ENCODE data around the gene SPPL2C.

The SPPL2C gene

DNA sequence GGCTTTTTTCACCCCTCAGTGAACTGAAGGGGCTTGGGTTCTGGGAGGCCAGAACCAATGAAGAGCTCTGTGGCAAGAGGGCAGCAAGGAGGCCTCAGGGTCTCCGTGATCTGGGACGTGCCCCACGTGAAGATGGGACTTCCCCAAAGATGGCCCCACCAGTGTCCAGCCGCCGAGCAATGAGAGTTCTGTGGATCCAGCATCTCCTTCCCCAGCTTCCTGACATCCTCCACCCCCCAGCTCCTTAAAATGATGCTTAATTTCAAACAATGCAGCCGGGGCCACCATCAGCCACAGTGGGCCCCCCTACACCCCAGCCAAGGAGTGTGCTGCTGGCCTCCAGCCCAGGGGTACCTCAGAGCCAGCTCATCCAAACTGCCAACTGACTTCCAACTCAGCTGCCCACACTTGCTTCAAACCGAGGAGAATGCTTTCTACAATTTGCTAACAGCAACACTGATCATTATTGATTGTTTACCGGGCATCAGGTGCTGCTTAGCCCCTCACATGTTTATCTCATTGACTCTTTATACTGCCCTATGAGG, 5.9 kb upstream of the SPPL2C start:
- H3K9me3 Mint-ChIP-seq, result no peaks in the 10 kb centered on the region
- TF ChIP-seq, protein P1, sequence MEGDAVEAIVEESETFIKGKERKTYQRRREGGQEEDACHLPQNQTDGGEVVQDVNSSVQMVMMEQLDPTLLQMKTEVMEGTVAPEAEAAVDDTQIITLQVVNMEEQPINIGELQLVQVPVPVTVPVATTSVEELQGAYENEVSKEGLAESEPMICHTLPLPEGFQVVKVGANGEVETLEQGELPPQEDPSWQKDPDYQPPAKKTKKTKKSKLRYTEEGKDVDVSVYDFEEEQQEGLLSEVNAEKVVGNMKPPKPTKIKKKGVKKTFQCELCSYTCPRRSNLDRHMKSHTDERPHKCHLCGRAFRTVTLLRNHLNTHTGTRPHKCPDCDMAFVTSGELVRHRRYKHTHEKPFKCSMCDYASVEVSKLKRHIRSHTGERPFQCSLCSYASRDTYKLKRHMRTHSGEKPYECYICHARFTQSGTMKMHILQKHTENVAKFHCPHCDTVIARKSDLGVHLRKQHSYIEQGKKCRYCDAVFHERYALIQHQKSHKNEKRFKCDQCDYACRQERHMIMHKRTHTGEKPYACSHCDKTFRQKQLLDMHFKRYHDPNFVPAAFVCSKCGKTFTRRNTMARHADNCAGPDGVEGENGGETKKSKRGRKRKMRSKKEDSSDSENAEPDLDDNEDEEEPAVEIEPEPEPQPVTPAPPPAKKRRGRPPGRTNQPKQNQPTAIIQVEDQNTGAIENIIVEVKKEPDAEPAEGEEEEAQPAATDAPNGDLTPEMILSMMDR (IDR thresholded peaks at IDR 0.05), result no peak
- H3K27ac Mint-ChIP-seq, result no peak overlapping the region
- peaks cover 13% of the 10 kb centered on the region for H3K27me3 Mint-ChIP-seq (ENCODE audit: low read depth, poor library complexity)
- no peak overlapping the region for H3K4me3 Mint-ChIP-seq
- H3K36me3 Mint-ChIP-seq (ENCODE audit: low read depth), result no peaks in the 10 kb centered on the region
- H3K4me1 Mint-ChIP-seq, result peaks cover 5% of the 10 kb centered on the region
- no peak for DNase-seq

DNA sequence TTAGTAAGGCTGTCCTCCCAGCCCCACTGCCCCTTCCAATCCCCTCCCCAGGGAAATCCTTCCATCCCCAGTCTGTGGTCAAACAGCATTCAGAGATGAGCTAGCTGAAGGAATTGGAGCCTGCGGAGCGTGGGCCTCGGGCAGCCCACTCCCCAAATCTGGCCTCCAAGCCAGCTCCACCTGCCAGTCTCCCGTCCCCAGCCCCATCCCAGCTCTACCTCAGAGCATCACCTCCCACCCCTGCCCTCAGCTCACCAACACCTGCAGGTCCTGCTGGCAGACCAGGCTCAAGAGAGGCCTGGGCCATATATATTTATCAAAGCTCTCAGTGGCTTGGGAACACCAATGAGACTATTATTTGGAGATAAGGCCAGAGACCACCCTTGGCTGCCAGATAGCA, 5.2 kb upstream of the SPPL2C start:
- Mint-ChIP-seq H3K27me3 (ENCODE audit: low read depth, poor library complexity) (peaks cover 10% of the 10 kb centered on the region), H3K36me3 (ENCODE audit: low read depth) (no peaks in the 10 kb centered on the region), H3K27ac (no peak overlapping the region), H3K9me3 (no peaks in the 10 kb centered on the region), H3K4me1 (no peaks in the 10 kb centered on the region), H3K4me3 (no peak overlapping the region)
- TF ChIP-seq, protein P1 (IDR thresholded peaks at IDR 0.05), result no peak
- no peak for DNase-seq

DNA sequence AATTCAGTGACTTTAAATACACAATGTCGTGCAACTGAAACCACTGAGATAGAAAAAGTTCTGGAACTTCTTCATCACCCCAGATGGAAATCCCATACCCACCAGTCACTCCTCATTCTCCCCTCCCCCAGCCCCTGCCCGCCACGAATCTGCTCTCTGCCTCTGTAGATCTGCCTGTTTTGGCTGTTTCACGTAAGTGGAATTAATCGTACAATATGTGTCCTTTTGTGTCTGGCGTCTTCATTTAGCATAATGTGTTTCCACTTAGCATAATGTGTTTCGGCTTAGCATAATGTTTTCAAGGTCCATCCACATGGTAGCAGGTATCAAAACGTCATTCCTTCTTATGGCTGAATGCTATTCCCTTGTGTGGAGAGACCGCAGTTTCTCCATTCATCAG, 3.5 kb upstream of the SPPL2C start:
- H3K36me3 Mint-ChIP-seq (ENCODE audit: low read depth), result no peaks in the 10 kb centered on the region
- H3K27me3 Mint-ChIP-seq (ENCODE audit: low read depth, poor library complexity), result peaks cover 10% of the 10 kb centered on the region
- TF ChIP-seq, protein P1 (IDR thresholded peaks at IDR 0.05), result no peak
- no peak overlapping the region for H3K4me3 Mint-ChIP-seq
- DNase-seq, result no peak
- no peak overlapping the region for H3K27ac Mint-ChIP-seq
- no peaks in the 10 kb centered on the region for H3K9me3 Mint-ChIP-seq
- no peaks in the 10 kb centered on the region for H3K4me1 Mint-ChIP-seq

DNA sequence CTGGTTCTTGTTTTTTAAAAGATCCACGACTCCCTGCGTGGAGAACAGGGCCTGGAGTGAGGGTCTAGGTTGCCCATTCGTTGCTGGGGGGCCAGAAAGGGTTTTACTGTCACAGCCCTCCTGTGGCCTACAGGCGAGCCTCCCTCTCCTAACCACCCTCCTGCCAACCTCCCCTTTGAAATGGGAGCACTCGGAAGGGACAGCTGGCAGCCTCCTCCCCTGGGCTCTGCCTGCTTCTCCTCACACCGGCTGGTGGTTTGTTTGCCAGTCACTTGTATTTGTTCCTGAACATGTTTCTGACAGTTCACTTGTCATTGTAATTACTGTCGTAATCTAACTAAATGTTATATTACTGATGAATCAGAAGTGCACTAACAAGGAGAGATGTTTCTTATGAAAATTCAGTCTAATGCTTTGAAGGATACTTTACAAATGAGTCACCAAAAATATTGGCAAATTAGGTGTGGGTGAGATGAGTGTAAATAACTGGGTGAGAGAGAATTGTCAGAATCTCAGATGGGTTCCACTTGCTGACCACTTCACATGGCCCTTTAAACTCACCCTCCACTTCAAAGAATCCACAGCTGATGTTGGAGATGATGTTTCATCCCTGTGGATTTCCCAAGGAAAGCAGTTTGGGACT, 2.7 kb upstream of the SPPL2C start:
- Mint-ChIP-seq H3K27ac (no peak overlapping the region), H3K4me3 (no peak overlapping the region), H3K9me3 (no peaks in the 10 kb centered on the region), H3K27me3 (ENCODE audit: low read depth, poor library complexity) (peaks cover 10% of the 10 kb centered on the region), H3K36me3 (ENCODE audit: low read depth) (no peaks in the 10 kb centered on the region), H3K4me1 (no peaks in the 10 kb centered on the region)
- TF ChIP-seq, protein P1 (IDR thresholded peaks at IDR 0.05), result no peak
- no peak for DNase-seq

DNA sequence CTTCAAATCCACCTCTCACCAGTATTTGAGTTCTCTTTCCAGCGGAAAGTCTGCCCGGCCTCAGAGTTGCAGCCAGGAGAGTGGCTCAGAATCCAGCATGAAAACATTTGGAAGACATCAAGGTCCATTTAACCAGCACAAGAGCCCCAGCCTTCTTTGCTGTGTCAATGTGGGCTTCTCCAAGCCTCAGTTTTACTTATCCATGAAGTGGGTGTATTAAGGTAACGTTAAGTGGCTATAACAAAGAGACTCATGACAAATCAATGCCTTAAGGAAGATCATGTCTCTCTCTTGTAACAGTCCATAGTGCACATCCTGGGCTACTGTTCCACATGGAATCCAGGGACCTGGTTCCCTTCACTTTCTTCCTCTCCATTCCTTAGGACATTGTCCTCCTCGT, 959 bp upstream of the SPPL2C start:
- no peaks in the 10 kb centered on the region for H3K9me3 Mint-ChIP-seq

More for the DNA sequence above, 959 bp upstream of the SPPL2C start:
- TF ChIP-seq, protein P1 (IDR thresholded peaks at IDR 0.05), result no peak
- Mint-ChIP-seq H3K27me3 (ENCODE audit: low read depth, poor library complexity) (peaks cover 16% of the 10 kb centered on the region), H3K4me3 (no peak overlapping the region), H3K27ac (no peak overlapping the region), H3K4me1 (no peaks in the 10 kb centered on the region), H3K36me3 (ENCODE audit: low read depth) (no peaks in the 10 kb centered on the region)
- no peak for DNase-seq
